ENCODE data around the gene LMF1.

LMF1 gene

GRCh38 chr16:807347-808084 is 163.3 kb downstream of the LMF1 start:
- no peaks in the 10 kb centered on the region for H3K9me3 ChIP-seq (ENCODE audit: control insufficient read depth, low read length)
- no peaks in the 10 kb centered on the region for H3K36me3 ChIP-seq (ENCODE audit: control insufficient read depth, insufficient read depth, low read length)
- peaks cover 5% of the 10 kb centered on the region for H3K27me3 ChIP-seq (replicated peaks; ENCODE audit: control insufficient read depth, insufficient read depth, low read length, poor library complexity, severe bottlenecking)
- peak overlapping the region; percentile 82 for H3K27ac ChIP-seq (ENCODE audit: insufficient read depth, low read length, poor library complexity, severe bottlenecking)
- peak; percentile 60 to 83 (median 69) for DNase-seq
- H3K4me1 ChIP-seq (ENCODE audit: control insufficient read depth, insufficient read depth, low read length, poor library complexity, severe bottlenecking): peaks cover 11% of the 10 kb centered on the region
- H3K4me3 ChIP-seq (ENCODE audit: insufficient read depth, low read depth, low read length, poor library complexity, severe bottlenecking): peak overlapping the region; percentile 85

DNA sequence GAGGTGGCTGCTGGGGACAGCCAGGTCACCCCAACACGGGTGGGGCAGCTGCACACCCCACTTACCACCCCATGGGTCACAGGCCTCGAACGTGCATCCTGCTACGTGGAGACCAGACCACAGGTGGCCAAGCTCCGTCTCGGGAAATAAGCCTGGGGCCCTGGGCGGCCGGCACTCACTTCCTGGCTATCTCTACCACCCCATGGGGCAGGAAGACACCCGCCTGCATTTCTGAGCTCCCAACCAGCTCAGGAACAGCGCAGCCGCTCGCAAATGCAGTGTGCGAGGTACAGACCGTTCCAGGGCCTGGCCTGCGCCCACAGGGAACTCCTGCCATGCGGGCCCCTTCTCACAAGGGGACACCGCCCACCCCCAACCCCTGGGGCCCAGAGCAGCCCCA is 165.3 kb downstream of the LMF1 start:
- Histone ChIP-seq H3K9me3 (ENCODE audit: control insufficient read depth, low read length) (no peaks in the 10 kb centered on the region), H3K4me3 (ENCODE audit: insufficient read depth, low read depth, low read length, poor library complexity, severe bottlenecking) (no peak overlapping the region), H3K27me3 (replicated peaks; ENCODE audit: control insufficient read depth, insufficient read depth, low read length, poor library complexity, severe bottlenecking) (peaks cover 21% of the 10 kb centered on the region), H3K27ac (ENCODE audit: insufficient read depth, low read length, poor library complexity, severe bottlenecking) (no peak overlapping the region), H3K4me1 (ENCODE audit: control insufficient read depth, insufficient read depth, low read length, poor library complexity, severe bottlenecking) (peaks cover 14% of the 10 kb centered on the region), H3K36me3 (ENCODE audit: control insufficient read depth, insufficient read depth, low read length) (no peaks in the 10 kb centered on the region)
- DNase-seq: no peak

DNA sequence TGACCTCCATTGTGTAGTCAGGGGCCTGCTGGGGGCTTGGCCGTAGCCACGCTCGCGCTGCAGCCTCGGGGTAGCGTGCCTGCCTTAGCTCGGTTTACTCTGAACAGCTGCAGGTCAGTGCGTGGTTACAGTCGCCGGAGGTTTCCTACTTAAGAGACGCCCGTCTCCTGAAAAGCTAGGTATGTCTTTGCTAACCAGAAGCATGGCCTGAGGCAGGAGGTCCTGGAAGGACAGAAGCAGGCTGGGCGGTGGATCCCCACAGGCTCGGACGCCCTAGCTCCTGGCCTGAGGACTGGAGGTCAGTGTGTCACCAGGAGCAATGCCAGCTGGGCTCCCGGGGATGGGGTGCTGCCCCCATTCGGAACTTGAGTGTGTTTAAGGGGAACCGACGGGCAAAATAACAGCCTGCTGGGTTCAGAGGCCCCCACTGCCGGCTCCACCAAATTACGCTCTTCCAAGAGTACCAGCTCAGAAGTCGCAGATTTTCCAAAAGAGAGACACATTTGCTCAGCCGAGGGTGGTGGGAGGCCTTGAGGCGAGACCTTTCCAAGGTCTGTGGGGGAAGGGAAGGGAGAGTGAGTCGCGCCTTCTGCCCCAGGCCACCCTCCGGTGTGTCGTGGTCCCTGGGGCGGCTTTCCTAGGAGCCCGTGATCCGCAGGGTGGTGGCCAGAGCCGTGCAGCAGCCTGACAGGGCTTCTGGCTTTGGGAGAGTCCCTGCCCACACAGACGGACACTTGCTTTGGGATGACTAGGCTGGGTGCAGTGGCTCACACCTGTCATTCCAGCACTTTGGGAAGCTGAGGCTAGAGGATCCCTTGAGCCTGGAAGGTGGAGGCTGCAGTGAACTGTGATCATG is 166.4 kb downstream of the LMF1 start:
- Histone ChIP-seq H3K36me3 (ENCODE audit: control insufficient read depth, insufficient read depth, low read length) (no peaks in the 10 kb centered on the region), H3K4me1 (ENCODE audit: control insufficient read depth, insufficient read depth, low read length, poor library complexity, severe bottlenecking) (peaks cover 16% of the 10 kb centered on the region), H3K27me3 (replicated peaks; ENCODE audit: control insufficient read depth, insufficient read depth, low read length, poor library complexity, severe bottlenecking) (peaks cover 25% of the 10 kb centered on the region), H3K9me3 (ENCODE audit: control insufficient read depth, low read length) (no peaks in the 10 kb centered on the region), H3K4me3 (ENCODE audit: insufficient read depth, low read depth, low read length, poor library complexity, severe bottlenecking) (no peak overlapping the region), H3K27ac (ENCODE audit: insufficient read depth, low read length, poor library complexity, severe bottlenecking) (no peak overlapping the region)
- no peak for DNase-seq

DNA sequence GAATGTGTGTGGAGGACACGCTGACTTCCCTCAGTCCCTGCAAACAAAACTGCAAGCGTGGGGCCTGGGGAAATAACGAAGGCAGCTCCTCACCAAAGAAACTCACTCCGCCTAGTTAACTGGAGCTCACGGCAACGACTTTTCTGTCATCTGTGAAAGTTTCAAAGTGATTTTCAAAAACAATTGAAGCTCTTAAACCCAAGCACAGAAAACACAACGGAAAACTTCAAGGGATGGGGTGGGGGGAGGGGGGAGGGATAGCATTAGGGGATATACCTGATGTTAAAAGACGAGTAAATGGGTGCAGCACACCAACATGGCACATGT is 167.1 kb downstream of the LMF1 start:
- Histone ChIP-seq H3K9me3 (ENCODE audit: control insufficient read depth, low read length) (no peaks in the 10 kb centered on the region), H3K36me3 (ENCODE audit: control insufficient read depth, insufficient read depth, low read length) (no peaks in the 10 kb centered on the region), H3K27me3 (replicated peaks; ENCODE audit: control insufficient read depth, insufficient read depth, low read length, poor library complexity, severe bottlenecking) (peaks cover 25% of the 10 kb centered on the region), H3K4me1 (ENCODE audit: control insufficient read depth, insufficient read depth, low read length, poor library complexity, severe bottlenecking) (peaks cover 16% of the 10 kb centered on the region), H3K27ac (ENCODE audit: insufficient read depth, low read length, poor library complexity, severe bottlenecking) (no peak overlapping the region), H3K4me3 (ENCODE audit: insufficient read depth, low read depth, low read length, poor library complexity, severe bottlenecking) (no peak overlapping the region)
- DNase-seq: no peak
